Fibroblast of mammary gland (primary cell): ENCODE data around the gene SCN1A.
"Not testable (repeated sequence)": the region's sequence is repeated elsewhere in the genome, so short reads cannot be mapped to it uniquely, and the experiment has no call there.

Experiments
- DNase-seq: peaks from one replicate; pipeline ENCODE4 v3.0.0-alpha.2; 2010; ENCODE audit warnings: low read depth
- H3K4me3 ChIP-seq: 2 replicates; pipeline ENCODE4 v1.5.1; 2011; ENCODE audit warnings: low read depth, mild to moderate bottlenecking, low read length, moderate library complexity; ENCODE audit not compliant: control insufficient read depth
- CTCF ChIP-seq: conservative IDR thresholded peaks from 2 replicates; pipeline ENCODE4 v1.5.1; 2011; ENCODE audit warnings: low read depth, low read length, inconsistent platforms; ENCODE audit not compliant: control insufficient read depth, insufficient read depth

Gene SCN1A

DNA sequence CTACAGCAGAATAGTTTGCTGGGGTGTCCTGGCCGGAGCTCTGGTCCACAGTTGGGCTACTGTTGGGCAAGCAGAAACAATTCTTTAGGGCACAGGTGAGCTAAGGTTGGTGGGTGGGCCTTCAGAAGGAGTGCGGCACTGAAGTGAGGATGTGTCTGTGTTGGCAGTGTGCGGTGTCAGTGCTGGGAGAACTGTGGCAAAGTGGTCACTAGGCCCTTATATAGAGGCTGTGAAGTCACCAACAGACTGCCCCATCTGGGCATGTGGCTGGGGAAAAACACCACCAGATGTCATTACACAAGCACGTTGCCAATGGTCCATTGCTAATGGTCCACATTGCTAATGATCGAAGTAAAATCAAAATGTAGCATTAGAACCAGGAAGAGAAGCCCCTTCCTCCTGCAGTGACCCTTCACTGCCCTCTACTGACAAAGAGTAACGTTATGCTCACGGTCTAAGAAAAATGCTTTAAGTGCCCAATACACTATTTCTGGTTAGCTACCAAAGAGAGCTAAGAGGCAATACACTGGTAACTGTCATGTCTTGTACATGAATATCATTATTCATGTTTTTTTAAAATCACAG is 21.3 kb downstream of the SCN1A start:
- H3K4me3 ChIP-seq = no peak overlapping the region
- peak; percentile 55 for DNase-seq
- TF ChIP-seq CTCF = peak; percentile 72

DNA sequence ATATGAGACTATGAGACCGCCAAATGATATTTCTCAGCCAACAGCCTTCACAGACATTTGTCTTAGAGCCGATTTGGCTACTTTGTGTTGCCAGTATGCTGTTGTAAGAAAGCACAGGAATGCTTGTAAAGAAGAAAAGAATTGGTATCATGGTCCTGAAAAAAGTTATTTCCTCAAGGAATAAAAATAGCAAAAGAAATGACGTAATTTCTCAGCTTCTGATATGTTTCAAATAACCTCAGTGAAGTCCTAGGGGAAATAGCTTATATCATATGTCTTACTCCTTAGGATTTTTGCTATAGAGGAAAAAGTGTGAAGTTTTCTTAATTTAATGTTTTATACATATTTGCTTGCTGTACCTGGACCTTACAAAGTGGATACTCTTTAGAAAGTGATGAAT is 23.0 kb downstream of the SCN1A start:
- peak; percentile 19 for DNase-seq
- H3K4me3 ChIP-seq = no peak overlapping the region
- TF ChIP-seq CTCF = no peak

DNA sequence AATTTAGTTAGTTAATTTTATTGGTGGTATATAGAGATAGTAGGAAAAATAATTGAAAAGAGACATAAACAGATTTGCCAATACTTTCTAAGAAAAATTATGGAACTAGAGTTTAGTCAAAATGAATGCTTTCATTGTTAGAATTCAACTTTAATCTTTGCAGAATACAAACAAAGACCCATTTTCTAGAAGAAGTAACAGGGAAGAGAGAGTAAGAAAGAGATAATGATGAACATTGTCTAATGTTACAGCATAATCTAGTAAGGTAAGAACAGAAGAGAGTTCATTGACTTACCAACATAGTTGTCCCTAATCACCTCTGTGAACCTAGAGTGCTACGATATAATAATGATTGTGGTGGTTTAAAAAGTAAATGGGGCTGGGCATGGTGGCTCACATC is 23.7 kb downstream of the SCN1A start:
- H3K4me3 ChIP-seq = no peak overlapping the region
- DNase-seq = no peak
- TF ChIP-seq CTCF = no peak

GRCh38 chr2:166103277-166103676 is 24.5 kb downstream of the SCN1A start:
- not testable (repeated sequence) for H3K4me3 ChIP-seq, DNase-seq

DNA sequence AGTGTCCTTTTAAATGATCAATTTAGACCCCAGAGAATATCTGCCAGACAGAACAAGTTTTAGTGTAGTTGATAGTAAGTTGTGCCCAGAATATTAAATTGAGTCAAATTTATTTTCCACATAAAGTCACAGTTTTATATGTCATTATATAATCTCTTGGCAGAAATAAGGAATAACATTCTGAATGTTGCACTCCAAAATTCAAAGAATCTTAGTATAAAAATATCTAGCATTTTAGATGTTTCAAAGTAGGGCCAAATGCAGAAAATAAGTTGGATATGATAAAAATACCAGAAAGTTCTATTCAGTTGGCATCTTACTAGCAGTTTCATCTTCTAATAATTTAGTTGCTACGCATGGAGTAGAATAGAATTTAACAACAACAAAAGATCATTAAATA is 33.5 kb downstream of the SCN1A start:
- DNase-seq = no peak
- no peak for TF ChIP-seq CTCF
- H3K4me3 ChIP-seq = no peak overlapping the region

- H3K4me3 ChIP-seq = no peak overlapping the region
- no peak for TF ChIP-seq CTCF
- peak; percentile 77 for DNase-seq
These were observed 34.9 kb downstream of the SCN1A start for GRCh38 chr2:166092889-166093288.

- H3K4me3 ChIP-seq = no peak overlapping the region
- peak; percentile 37 for DNase-seq
- TF ChIP-seq CTCF = no peak
These were observed 36.4 kb downstream of the SCN1A start for GRCh38 chr2:166091439-166091838.
